ENCODE measurements around the gene CLDN10. TPM values are rescaled to one million over a fixed set of nuclear protein-coding genes. Genes with fewer than 3 reads are reported as not detected.

CLDN10 gene
- total RNA-seq, 4 donors from 2014 or later, result not detected

- H3K27me3 ChIP-seq, result no peaks in the 10 kb centered on the region
- peaks cover 5 to 20% of the 10 kb centered on the region in 2 donors for H3K4me1 ChIP-seq
- intact Hi-C loops (cut with DNase I; ENCODE audit: low total_unique reads), result no loop called here
- no peak for TF ChIP-seq CTCF (IDR thresholded peaks at IDR 0.05 in 4 of 5, conservative IDR thresholded peaks at IDR 0.05 in 1 of 5)
- no peak for TF ChIP-seq POLR2A (IDR thresholded peaks at IDR 0.05)
- H3K36me3 ChIP-seq, result no peaks in the 10 kb centered on the region
- ATAC-seq (no peak), DNase-seq (no peak)
- no peak overlapping the region for H3K4me3 ChIP-seq
- no peak overlapping the region for H3K27ac ChIP-seq
- in situ Hi-C loops (cut with MboI; ENCODE audit: low sequenced_read_pairs in 4 of 4), result loop anchor here in 1 of 4 donors (10.0 kb wide), 1 partner anchor 131 kb away; no protein-coding TSS in a partner anchor
- H3K9me3 ChIP-seq, result no peaks in the 10 kb centered on the region
These were observed 18.9 kb upstream of the CLDN10 start for GRCh38 chr13:95533545-95534160.

- no peak overlapping the region for H3K4me3 ChIP-seq
- H3K36me3 ChIP-seq, result no peaks in the 10 kb centered on the region
- in situ Hi-C loops (cut with MboI; ENCODE audit: low sequenced_read_pairs in 4 of 4) (loop anchor here in 1 of 4 donors (10.0 kb wide), 1 partner anchor 130 kb away; no protein-coding TSS in a partner anchor), intact Hi-C loops (cut with DNase I; ENCODE audit: low total_unique reads) (no loop called here)
- ATAC-seq, result peak; percentile 85 to 95
- peak in 1 of 2 donors; percentile 18 for DNase-seq
- H3K27me3 ChIP-seq, result no peaks in the 10 kb centered on the region
- no peak for TF ChIP-seq CTCF (IDR thresholded peaks at IDR 0.05 in 4 of 5, conservative IDR thresholded peaks at IDR 0.05 in 1 of 5)
- TF ChIP-seq POLR2A (IDR thresholded peaks at IDR 0.05), result no peak
- peaks cover 5 to 21% of the 10 kb centered on the region in 2 donors for H3K4me1 ChIP-seq
- no peaks in the 10 kb centered on the region for H3K9me3 ChIP-seq
- H3K27ac ChIP-seq, result no peak overlapping the region
These were observed 17.3 kb upstream of the CLDN10 start for GRCh38 chr13:95535243-95535642.

- intact Hi-C loops (cut with DNase I; ENCODE audit: low total_unique reads) (no loop called here), in situ Hi-C loops (cut with MboI; ENCODE audit: low sequenced_read_pairs in 4 of 4) (loop anchor here in 1 of 4 donors (10.0 kb wide), 1 partner anchor 128 kb away; no protein-coding TSS in a partner anchor)
- DNase-seq (no peak), ATAC-seq (no peak)
- TF ChIP-seq POLR2A (IDR thresholded peaks at IDR 0.05), result no peak
- TF ChIP-seq CTCF (IDR thresholded peaks at IDR 0.05 in 4 of 5, conservative IDR thresholded peaks at IDR 0.05 in 1 of 5), result peak in 1 of 5 experiments; percentile 38
- Histone ChIP-seq H3K4me3 (no peak overlapping the region), H3K27me3 (no peaks in the 10 kb centered on the region), H3K9me3 (no peaks in the 10 kb centered on the region), H3K27ac (no peak overlapping the region), H3K36me3 (no peaks in the 10 kb centered on the region), H3K4me1 (peaks cover 19 to 32% of the 10 kb centered on the region in 2 donors)
These were observed 15.8 kb upstream of the CLDN10 start for GRCh38 chr13:95536632-95537241.

- in situ Hi-C loops (cut with MboI; ENCODE audit: low sequenced_read_pairs in 4 of 4) (no loop called here), intact Hi-C loops (cut with DNase I; ENCODE audit: low total_unique reads) (loop anchor here (5.0 kb wide), 1 partner anchor 136 kb away; the partner anchor contains the start of gene DNAJC3)
- Histone ChIP-seq H3K27ac (peak overlapping the region; percentile 60 to 70 (median 64)), H3K9me3 (no peaks in the 10 kb centered on the region), H3K4me3 (no peak overlapping the region), H3K36me3 (no peaks in the 10 kb centered on the region), H3K4me1 (peaks cover 19 to 32% of the 10 kb centered on the region in 2 donors), H3K27me3 (no peaks in the 10 kb centered on the region)
- peak; percentile 99 for ATAC-seq
- DNase-seq, result peak; percentile 70 to 78
- TF ChIP-seq POLR2A (IDR thresholded peaks at IDR 0.05) (no peak), CTCF (IDR thresholded peaks at IDR 0.05 in 4 of 5, conservative IDR thresholded peaks at IDR 0.05 in 1 of 5) (no peak)
These were observed 11.6 kb upstream of the CLDN10 start for GRCh38 chr13:95540888-95541287.
